NCI-H128 (cell line): Measurements from ENCODE around the gene ARHGAP11A.

Experiments
- DNase-seq: peaks from one replicate; lab custom pipeline; 2025; ENCODE audit not compliant: unreplicated experiment; lab: John Stamatoyannopoulos, UW

Gene ARHGAP11A

GRCh38 chr15:32656496-32656895 is 41.2 kb downstream of the ARHGAP11A start:
- no peak for DNase-seq

GRCh38 chr15:32657198-32657883 is 42.0 kb downstream of the ARHGAP11A start:
- DNase-seq = no peak

GRCh38 chr15:32657941-32658340 is 42.6 kb downstream of the ARHGAP11A start:
- DNase-seq = no peak

- DNase-seq = no peak
These were observed 44.2 kb downstream of the ARHGAP11A start for GRCh38 chr15:32659340-32660155.

GRCh38 chr15:32663671-32664070 is 48.4 kb downstream of the ARHGAP11A start:
- DNase-seq = no peak

GRCh38 chr15:32664796-32665195 is 49.5 kb downstream of the ARHGAP11A start:
- no peak for DNase-seq

GRCh38 chr15:32667321-32667720 is 52.0 kb downstream of the ARHGAP11A start:
- no peak for DNase-seq

- DNase-seq = no peak
These were observed 53.6 kb downstream of the ARHGAP11A start for GRCh38 chr15:32668942-32669341.

- DNase-seq = no peak
These were observed 54.8 kb downstream of the ARHGAP11A start for GRCh38 chr15:32669896-32670611.

- no peak for DNase-seq
These were observed 55.3 kb downstream of the ARHGAP11A start for GRCh38 chr15:32670623-32671022.

- DNase-seq = no peak
These were observed 56.3 kb downstream of the ARHGAP11A start for GRCh38 chr15:32671339-32672325.

GRCh38 chr15:32674681-32675080 is 59.4 kb downstream of the ARHGAP11A start:
- no peak for DNase-seq

- no peak for DNase-seq
These were observed 60.2 kb downstream of the ARHGAP11A start for GRCh38 chr15:32675466-32675865.

- DNase-seq = no peak
These were observed 60.9 kb downstream of the ARHGAP11A start for GRCh38 chr15:32676169-32676568.

- no peak for DNase-seq
These were observed 62.0 kb downstream of the ARHGAP11A start for GRCh38 chr15:32677238-32677750.

- DNase-seq = no peak
These were observed 64.0 kb downstream of the ARHGAP11A start for GRCh38 chr15:32679298-32679690.

- no peak for DNase-seq
These were observed 67.3 kb downstream of the ARHGAP11A start for GRCh38 chr15:32682569-32682968.

- DNase-seq = no peak
These were observed 67.8 kb downstream of the ARHGAP11A start for GRCh38 chr15:32682977-32683630.

GRCh38 chr15:32683906-32684584 is 68.7 kb downstream of the ARHGAP11A start:
- no peak for DNase-seq
